Endodermal cell (in vitro differentiated cells): ENCODE measurements around the gene UBE2E3. TPM values are rescaled to one million over a fixed set of nuclear protein-coding genes. Genes with fewer than 3 reads are reported as not detected.

Source experiments
- DNase-seq: peaks from one replicate; pipeline ENCODE4 v3.0.0-alpha.2; 2017
- H3K27ac ChIP-seq: 2 replicates; pipeline ENCODE4 v1.5.1; 2013; ENCODE audit warnings: mild to moderate bottlenecking, low read depth, low read length, moderate library complexity
- H3K27me3 ChIP-seq: 2 replicates; pipeline ENCODE4 v1.6.1; 2013; ENCODE audit warnings: mild to moderate bottlenecking, low read length, moderate library complexity; ENCODE audit not compliant: insufficient read depth, control insufficient read depth, poor library complexity, severe bottlenecking
- H3K36me3 ChIP-seq: 2 replicates; pipeline ENCODE4 v1.7.0; 2013; ENCODE audit warnings: mild to moderate bottlenecking, low read length, moderate library complexity; ENCODE audit not compliant: control insufficient read depth, insufficient read depth
- H3K4me1 ChIP-seq: one replicate; pipeline ENCODE4 v1.7.0; 2013; ENCODE audit warnings: low read length; ENCODE audit not compliant: control insufficient read depth, insufficient read depth
- H3K4me3 ChIP-seq: 2 replicates; pipeline ENCODE4 v1.5.1; 2013; ENCODE audit warnings: mild to moderate bottlenecking, low read length, moderate library complexity
- H3K9ac ChIP-seq: 2 replicates; pipeline ENCODE4 v1.6.1; 2013; ENCODE audit warnings: mild to moderate bottlenecking, low read length, moderate library complexity; ENCODE audit not compliant: poor library complexity, severe bottlenecking; ENCODE audit errors: extremely low read depth
- H3K9me3 ChIP-seq: 2 replicates; pipeline ENCODE4 v1.6.1; 2013; ENCODE audit warnings: mild to moderate bottlenecking, low read length, moderate library complexity; ENCODE audit not compliant: control insufficient read depth
- H3K27ac Mint-ChIP-seq: 2 replicates; pipeline ENCODE4 v1.8.0; 2020; ENCODE audit warnings: mixed read lengths
- H3K27me3 Mint-ChIP-seq: 2 replicates; pipeline ENCODE4 v1.8.0; 2021; ENCODE audit warnings: mild to moderate bottlenecking, mixed read lengths; ENCODE audit not compliant: insufficient read depth
- H3K36me3 Mint-ChIP-seq: 2 replicates; pipeline ENCODE4 v1.8.0; 2020; ENCODE audit warnings: low read depth, mixed read lengths
- H3K4me1 Mint-ChIP-seq: 2 replicates; pipeline ENCODE4 v1.8.0; 2020; ENCODE audit warnings: mixed read lengths
- H3K4me3 Mint-ChIP-seq: 2 replicates; pipeline ENCODE4 v1.8.0; 2020; ENCODE audit warnings: mild to moderate bottlenecking, moderate library complexity, mixed read lengths
- H3K9me3 Mint-ChIP-seq: 2 replicates; pipeline ENCODE4 v1.8.0; 2020; ENCODE audit warnings: mild to moderate bottlenecking, mixed read lengths
- CTCF ChIP-seq: fragments of 200-600 bp; sonication (generic); conservative IDR thresholded peaks from 2 replicates; pipeline ENCODE4 v1.5.0; 2021; ENCODE audit warnings: antibody characterized with exemption, mild to moderate bottlenecking
- WGBS, 2 experiments: methylation state at CpG; one replicate each; pipeline versions ENCODE4 v1.1.5 to v1.1.7; 2013; ENCODE audit warnings: missing lambda C conversion rate in 2 of 2, mixed read lengths in 1 of 2; ENCODE audit not compliant: insufficient coverage in 1 of 2, insufficient read length in 1 of 2; 5-methylcytosine and 5-hydroxymethylcytosine counted together
- total RNA-seq, 2 donors: library from RNA; stranded (reverse); fragmentation: NEBNext Ultra II Directional in 1 of 2; extraction: Animal tissue kit (Norgen Biotek cat#: 25700) in 1 of 2; gene quantifications; 2 replicates in 1 of 2; 3 replicates in 1 of 2; pipeline ENCODE4 v1.2.1, GENCODE V29; 2021

The UBE2E3 gene
- total RNA-seq, 2 donors from 2014 or later: 84.2 to 85.0 TPM

- Mint-ChIP-seq H3K4me1 (peaks cover 20% of the 10 kb centered on the region), H3K36me3 (no peaks in the 10 kb centered on the region), H3K9me3 (no peaks in the 10 kb centered on the region), H3K27ac (no peak overlapping the region), H3K27me3 (peaks cover 2% of the 10 kb centered on the region), H3K4me3 (no peak overlapping the region)
- TF ChIP-seq CTCF: no peak
- no peaks in the 10 kb centered on the region for H3K9me3 ChIP-seq
- no CpG with 5 or more reads among the region's 1 CpG for WGBS, 2 experiments
- H3K4me1 ChIP-seq: peaks cover 12% of the 10 kb centered on the region
- no peak for DNase-seq
- no peak overlapping the region for H3K27ac ChIP-seq
- H3K36me3 ChIP-seq: no peaks in the 10 kb centered on the region
- H3K27me3 ChIP-seq: no peaks in the 10 kb centered on the region
- no peak overlapping the region for H3K9ac ChIP-seq
- no peak overlapping the region for H3K4me3 ChIP-seq
Observed at GRCh38 chr2:181107628-181107945, 127.2 kb downstream of the UBE2E3 start.

GRCh38 chr2:181111059-181111458 lies 130.7 kb downstream of the UBE2E3 start:
- H3K4me1 Mint-ChIP-seq: peaks cover 12% of the 10 kb centered on the region
- no peak overlapping the region for H3K27ac ChIP-seq
- DNase-seq: no peak
- H3K27me3 Mint-ChIP-seq: peaks cover 6% of the 10 kb centered on the region
- no peaks in the 10 kb centered on the region for H3K36me3 Mint-ChIP-seq
- no peaks in the 10 kb centered on the region for H3K9me3 ChIP-seq
- H3K36me3 ChIP-seq: no peaks in the 10 kb centered on the region
- H3K4me3 Mint-ChIP-seq: no peak overlapping the region
- H3K4me1 ChIP-seq: peaks cover 7% of the 10 kb centered on the region
- peaks cover 6% of the 10 kb centered on the region for H3K27me3 ChIP-seq
- TF ChIP-seq CTCF: no peak
- H3K4me3 ChIP-seq: no peak overlapping the region
- no peaks in the 10 kb centered on the region for H3K9me3 Mint-ChIP-seq
- H3K9ac ChIP-seq: no peak overlapping the region
- WGBS, 2 experiments: 94 to 100% methylated on average over 1 to 2 of the region's 2 CpGs
- no peak overlapping the region for H3K27ac Mint-ChIP-seq

DNA sequence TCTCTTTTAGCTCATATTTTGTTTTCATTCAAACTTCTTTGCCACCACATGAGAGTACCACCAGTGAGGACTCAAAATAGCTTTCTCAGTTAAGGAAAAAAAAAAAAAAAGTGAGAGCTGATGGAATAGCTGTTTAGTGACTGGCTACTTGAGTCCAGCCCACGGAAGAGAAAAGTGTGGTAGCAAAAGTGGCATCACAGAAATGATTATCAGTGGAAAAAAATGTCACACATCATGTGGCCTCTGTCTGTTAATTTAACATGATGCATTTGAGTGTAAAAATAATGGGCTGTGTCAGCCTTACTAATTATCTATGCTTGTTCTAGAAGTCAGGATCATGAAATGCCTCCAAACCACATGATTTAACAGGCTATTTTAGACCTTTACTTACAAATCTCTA lies 132.5 kb downstream of the UBE2E3 start:
- no peak overlapping the region for H3K9ac ChIP-seq
- no peak for TF ChIP-seq CTCF
- H3K27ac ChIP-seq: no peak overlapping the region
- peaks cover 24% of the 10 kb centered on the region for H3K27me3 ChIP-seq
- peaks cover 19% of the 10 kb centered on the region for H3K27me3 Mint-ChIP-seq
- no peaks in the 10 kb centered on the region for H3K9me3 ChIP-seq
- DNase-seq: no peak
- no peak overlapping the region for H3K27ac Mint-ChIP-seq
- H3K4me3 Mint-ChIP-seq: no peak overlapping the region
- H3K4me1 Mint-ChIP-seq: peaks cover 3% of the 10 kb centered on the region
- H3K4me1 ChIP-seq: no peaks in the 10 kb centered on the region
- 96% methylated on average over 1 of the region's 1 CpG; no CpG with 5 or more reads in 1 of the 2 experiments for WGBS, 2 experiments
- H3K36me3 ChIP-seq: no peaks in the 10 kb centered on the region
- H3K9me3 Mint-ChIP-seq: no peaks in the 10 kb centered on the region
- H3K36me3 Mint-ChIP-seq: no peaks in the 10 kb centered on the region
- no peak overlapping the region for H3K4me3 ChIP-seq
